ENCODE data around the gene CDRT15. TPM values are rescaled to one million over a fixed set of nuclear protein-coding genes. Genes with fewer than 3 reads are reported as not detected.

The CDRT15 gene
- total and polyA plus RNA-seq, 5 donors from 2014 or later: 0.49 TPM; not detected in 4

DNA sequence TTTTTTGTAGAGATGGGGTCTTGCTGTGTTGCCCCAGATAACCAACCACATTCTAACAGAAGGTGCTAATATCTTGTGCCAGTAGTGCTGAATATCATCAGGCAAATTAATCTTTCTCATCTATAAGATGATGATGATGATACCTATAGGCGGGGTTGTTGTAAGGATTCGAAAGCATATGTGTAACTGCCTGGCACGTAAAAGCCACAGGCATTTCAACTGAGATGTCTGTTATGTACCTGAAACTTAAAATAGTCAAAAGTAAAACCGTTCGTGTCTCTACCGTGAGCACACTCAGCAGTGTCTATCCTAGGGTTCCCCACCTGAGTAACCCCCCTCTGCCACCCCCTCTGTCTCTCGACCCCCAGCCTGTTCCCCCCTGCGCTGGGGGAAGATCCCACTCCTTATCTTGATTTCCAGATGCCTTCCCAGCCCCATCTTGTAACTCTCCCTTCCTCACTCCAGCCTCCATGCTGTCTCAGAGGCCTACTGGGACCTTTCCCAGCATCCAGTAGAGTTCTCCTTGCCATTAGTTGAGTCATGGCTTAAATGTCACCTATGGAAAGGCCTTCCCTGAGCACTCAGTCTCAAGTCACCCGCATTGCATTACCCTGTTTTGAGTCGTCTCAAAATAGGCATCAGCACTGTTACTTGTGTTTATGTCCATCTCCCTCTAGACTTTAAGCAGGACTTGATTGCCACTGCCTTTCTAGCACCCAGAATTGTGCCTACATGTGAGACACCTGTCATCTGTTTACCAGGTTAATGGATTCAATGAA is 34.1 kb downstream of the CDRT15 start:
- peaks cover 0 to 1% (median 0%) of the 10 kb centered on the region in 7 donors for H3K9me3 Mint-ChIP-seq
- no peaks in the 10 kb centered on the region for H3K27me3 Mint-ChIP-seq
- peaks cover 4% of the 10 kb centered on the region for H3K36me3 ChIP-seq (ENCODE audit: control insufficient read depth, insufficient read depth, low read length)
- ATAC-seq (ENCODE audit: low read depth in 2 of 2) (no peak), DNase-seq (peak in 2 of 3 donors; percentile 27 to 77)
- no peaks in the 10 kb centered on the region for H3K9me3 ChIP-seq (ENCODE audit: control insufficient read depth in 2 of 2, low read length in 2 of 2)
- no peaks in the 10 kb centered on the region for H3K27me3 ChIP-seq (ENCODE audit: control insufficient read depth, insufficient read depth, low read length)
- peaks cover 30 to 94% (median 82%) of the 10 kb centered on the region in 4 donors for H3K4me1 Mint-ChIP-seq
- peak overlapping the region; percentile 57 to 85 (median 77) for H3K4me3 Mint-ChIP-seq
- H3K36me3 Mint-ChIP-seq: peaks cover 10% of the 10 kb centered on the region
- peak overlapping the region; percentile 91 for H3K27ac ChIP-seq (ENCODE audit: insufficient read depth, low read length, poor library complexity, severe bottlenecking)
- H3K27ac Mint-ChIP-seq: peak overlapping the region; percentile 93 to 100 (median 96)
- H3K4me1 ChIP-seq (ENCODE audit: control insufficient read depth, insufficient read depth, low read length, poor library complexity, severe bottlenecking): peaks cover 94% of the 10 kb centered on the region
- peak overlapping the region; percentile 82 for H3K4me3 ChIP-seq (ENCODE audit: low read depth, low read length)

DNA sequence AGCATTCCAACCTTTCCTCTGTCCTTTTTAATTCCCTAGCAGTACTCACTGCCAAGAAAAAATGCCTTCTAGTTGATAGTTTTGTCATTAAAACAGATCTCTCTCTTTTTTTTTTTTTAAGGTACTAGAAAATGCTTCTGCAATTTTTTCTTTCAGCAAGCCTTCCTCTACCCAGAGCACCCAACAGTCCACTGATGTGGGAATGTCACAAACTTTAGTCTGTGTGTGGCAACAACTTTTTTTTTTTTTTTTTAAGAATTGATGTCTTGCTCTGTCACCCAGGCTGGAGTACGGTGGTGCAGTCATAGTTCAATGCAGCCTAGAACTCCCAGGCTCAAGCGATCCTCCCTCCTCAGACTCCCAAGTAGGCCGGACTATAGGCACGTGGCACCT is 34.7 kb downstream of the CDRT15 start:
- H3K9me3 Mint-ChIP-seq: peaks cover 0 to 1% (median 0%) of the 10 kb centered on the region in 7 donors
- peaks cover 33 to 96% (median 84%) of the 10 kb centered on the region in 4 donors for H3K4me1 Mint-ChIP-seq
- Histone ChIP-seq H3K27me3 (ENCODE audit: control insufficient read depth, insufficient read depth, low read length) (no peaks in the 10 kb centered on the region), H3K4me1 (ENCODE audit: control insufficient read depth, insufficient read depth, low read length, poor library complexity, severe bottlenecking) (peaks cover 99% of the 10 kb centered on the region), H3K27ac (ENCODE audit: insufficient read depth, low read length, poor library complexity, severe bottlenecking) (peak overlapping the region; percentile 91), H3K9me3 (ENCODE audit: control insufficient read depth in 2 of 2, low read length in 2 of 2) (no peaks in the 10 kb centered on the region), H3K4me3 (ENCODE audit: low read depth, low read length) (peak overlapping the region; percentile 82), H3K36me3 (ENCODE audit: control insufficient read depth, insufficient read depth, low read length) (no peaks in the 10 kb centered on the region)
- H3K4me3 Mint-ChIP-seq: peak overlapping the region; percentile 57 to 85 (median 77)
- H3K36me3 Mint-ChIP-seq: peaks cover 6% of the 10 kb centered on the region
- ATAC-seq (ENCODE audit: low read depth in 2 of 2) (no peak), DNase-seq (no peak)
- H3K27ac Mint-ChIP-seq: peak overlapping the region; percentile 93 to 100 (median 96)
- no peaks in the 10 kb centered on the region for H3K27me3 Mint-ChIP-seq

DNA sequence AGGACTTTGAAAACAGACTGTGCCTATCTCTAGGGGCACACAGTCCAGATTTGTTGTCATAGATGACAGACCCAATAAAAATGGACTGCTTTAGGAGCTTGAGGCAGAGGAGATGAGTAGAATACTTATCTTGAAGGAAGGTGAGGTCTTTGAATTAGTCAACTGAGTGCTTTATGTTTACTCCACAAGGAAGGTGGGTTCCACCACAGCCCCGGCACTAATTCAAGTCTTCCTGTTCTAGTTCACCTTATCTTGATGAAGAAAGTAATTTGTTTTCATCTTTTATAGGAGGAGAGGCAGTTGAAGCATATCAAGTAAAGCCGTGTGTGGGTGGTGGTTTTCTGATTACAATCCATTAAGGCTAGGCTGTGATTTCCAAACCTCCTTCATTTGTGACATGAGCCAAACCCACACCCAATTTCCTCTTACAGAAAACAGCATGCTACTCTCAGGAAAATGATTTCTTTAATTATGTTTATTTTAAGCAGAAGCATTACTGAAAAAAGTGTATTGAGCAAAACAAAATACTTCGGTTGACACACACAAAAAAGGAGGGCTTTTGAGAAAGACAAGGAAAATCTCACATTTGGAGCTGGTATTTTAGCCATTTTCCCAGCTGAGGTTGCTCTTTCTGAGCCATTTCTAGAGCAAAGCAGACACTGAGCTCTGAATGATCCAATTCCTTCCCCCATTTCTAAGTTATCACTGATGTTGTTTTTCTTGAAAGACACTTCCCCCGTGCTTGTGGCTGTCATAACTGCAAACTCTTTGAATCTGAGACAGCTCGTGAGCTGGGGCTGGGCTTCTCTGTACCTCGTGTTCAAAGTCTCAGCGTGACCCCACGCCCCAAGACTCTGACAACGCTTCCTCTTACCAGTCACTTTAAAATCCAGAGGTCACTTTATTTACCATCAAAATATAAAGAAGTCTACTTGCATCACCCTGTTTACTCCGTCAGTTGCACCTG is 35.4 kb downstream of the CDRT15 start:
- peak overlapping the region; percentile 82 for H3K4me3 ChIP-seq (ENCODE audit: low read depth, low read length)
- H3K4me3 Mint-ChIP-seq: peak overlapping the region; percentile 57 to 85 (median 77)
- H3K36me3 ChIP-seq (ENCODE audit: control insufficient read depth, insufficient read depth, low read length): no peaks in the 10 kb centered on the region
- H3K27me3 ChIP-seq (ENCODE audit: control insufficient read depth, insufficient read depth, low read length): no peaks in the 10 kb centered on the region
- peaks cover 6% of the 10 kb centered on the region for H3K36me3 Mint-ChIP-seq
- H3K4me1 ChIP-seq (ENCODE audit: control insufficient read depth, insufficient read depth, low read length, poor library complexity, severe bottlenecking): peaks cover 99% of the 10 kb centered on the region
- H3K27ac Mint-ChIP-seq: peak overlapping the region; percentile 93 to 100 (median 96)
- H3K27me3 Mint-ChIP-seq: no peaks in the 10 kb centered on the region
- ATAC-seq (ENCODE audit: low read depth in 2 of 2): peak; percentile 81 to 87
- DNase-seq: peak; percentile 58 to 96 (median 86)
- H3K27ac ChIP-seq (ENCODE audit: insufficient read depth, low read length, poor library complexity, severe bottlenecking): peak overlapping the region; percentile 91
- H3K4me1 Mint-ChIP-seq: peaks cover 33 to 98% (median 89%) of the 10 kb centered on the region in 4 donors
- H3K9me3 Mint-ChIP-seq: peaks cover 0 to 1% (median 0%) of the 10 kb centered on the region in 7 donors
- H3K9me3 ChIP-seq (ENCODE audit: control insufficient read depth in 2 of 2, low read length in 2 of 2): no peaks in the 10 kb centered on the region

DNA sequence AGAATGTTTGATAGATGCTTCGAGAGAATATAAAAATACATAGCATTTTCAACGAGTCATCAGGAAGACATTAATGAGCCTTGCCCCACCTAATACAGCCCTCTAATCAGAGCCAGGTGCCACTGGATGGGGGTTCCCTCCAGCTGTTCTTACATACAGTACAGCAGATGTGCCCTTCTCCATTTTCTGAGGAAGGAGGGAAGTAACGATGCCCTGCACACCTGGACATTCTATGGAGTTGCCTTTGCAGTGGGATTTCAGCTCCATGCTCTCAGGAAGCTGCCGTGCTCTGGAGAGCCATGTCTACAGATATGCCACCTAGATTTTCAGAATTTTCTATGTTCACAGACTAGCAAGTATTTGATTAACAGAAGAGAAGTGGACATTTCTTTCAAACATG is 36.3 kb downstream of the CDRT15 start:
- H3K4me1 Mint-ChIP-seq: peaks cover 29 to 98% (median 92%) of the 10 kb centered on the region in 4 donors
- peaks cover 99% of the 10 kb centered on the region for H3K4me1 ChIP-seq (ENCODE audit: control insufficient read depth, insufficient read depth, low read length, poor library complexity, severe bottlenecking)

DNA sequence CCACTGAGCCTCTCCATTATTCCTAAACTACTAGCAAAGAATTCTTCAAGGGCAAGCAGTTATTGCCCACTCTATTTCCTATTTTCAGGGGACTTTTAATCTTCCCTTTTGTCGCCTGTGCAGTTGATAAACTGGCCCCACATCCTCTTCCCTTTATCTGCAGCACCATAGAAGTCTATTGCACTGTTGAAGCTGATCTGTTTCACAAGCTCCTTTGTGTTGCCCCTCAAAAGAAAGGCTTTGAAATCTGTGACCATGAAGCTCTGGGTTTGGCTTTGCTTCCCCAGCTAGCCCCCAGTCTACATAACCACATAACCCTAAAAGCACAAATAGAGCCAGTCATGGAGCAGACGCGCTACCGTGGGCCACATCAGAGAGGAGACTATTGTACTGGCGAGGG is 37.1 kb downstream of the CDRT15 start:
- H3K27me3 ChIP-seq (ENCODE audit: control insufficient read depth, insufficient read depth, low read length): no peaks in the 10 kb centered on the region
- peaks cover 100% of the 10 kb centered on the region for H3K4me1 ChIP-seq (ENCODE audit: control insufficient read depth, insufficient read depth, low read length, poor library complexity, severe bottlenecking)
- H3K4me3 Mint-ChIP-seq: peak overlapping the region; percentile 59 to 81 (median 70)
- ATAC-seq (ENCODE audit: low read depth in 2 of 2) (no peak), DNase-seq (peak in 1 of 3 donors; percentile 36)
- H3K27me3 Mint-ChIP-seq: no peaks in the 10 kb centered on the region
- peak overlapping the region; percentile 91 for H3K27ac ChIP-seq (ENCODE audit: insufficient read depth, low read length, poor library complexity, severe bottlenecking)
- peaks cover 6% of the 10 kb centered on the region for H3K36me3 Mint-ChIP-seq
- no peaks in the 10 kb centered on the region for H3K9me3 ChIP-seq (ENCODE audit: control insufficient read depth in 2 of 2, low read length in 2 of 2)
- peaks cover 31 to 98% (median 88%) of the 10 kb centered on the region in 4 donors for H3K4me1 Mint-ChIP-seq
- H3K9me3 Mint-ChIP-seq: no peaks in the 10 kb centered on the region
- H3K36me3 ChIP-seq (ENCODE audit: control insufficient read depth, insufficient read depth, low read length): no peaks in the 10 kb centered on the region
- peak overlapping the region; percentile 93 to 100 (median 97) for H3K27ac Mint-ChIP-seq
- peak overlapping the region; percentile 82 for H3K4me3 ChIP-seq (ENCODE audit: low read depth, low read length)

More for the DNA sequence above, 36.3 kb downstream of the CDRT15 start:
- no peak for ATAC-seq (ENCODE audit: low read depth in 2 of 2)
- Mint-ChIP-seq H3K9me3 (no peaks in the 10 kb centered on the region), H3K27ac (peak overlapping the region; percentile 93 to 100 (median 96)), H3K36me3 (peaks cover 6% of the 10 kb centered on the region), H3K27me3 (no peaks in the 10 kb centered on the region), H3K4me3 (peak overlapping the region; percentile 45 to 78 (median 66))
- no peak for DNase-seq
- H3K36me3 ChIP-seq (ENCODE audit: control insufficient read depth, insufficient read depth, low read length): no peaks in the 10 kb centered on the region
- no peaks in the 10 kb centered on the region for H3K27me3 ChIP-seq (ENCODE audit: control insufficient read depth, insufficient read depth, low read length)
- no peaks in the 10 kb centered on the region for H3K9me3 ChIP-seq (ENCODE audit: control insufficient read depth in 2 of 2, low read length in 2 of 2)
- H3K4me3 ChIP-seq (ENCODE audit: low read depth, low read length): peak overlapping the region; percentile 82
- H3K27ac ChIP-seq (ENCODE audit: insufficient read depth, low read length, poor library complexity, severe bottlenecking): peak overlapping the region; percentile 91

DNA sequence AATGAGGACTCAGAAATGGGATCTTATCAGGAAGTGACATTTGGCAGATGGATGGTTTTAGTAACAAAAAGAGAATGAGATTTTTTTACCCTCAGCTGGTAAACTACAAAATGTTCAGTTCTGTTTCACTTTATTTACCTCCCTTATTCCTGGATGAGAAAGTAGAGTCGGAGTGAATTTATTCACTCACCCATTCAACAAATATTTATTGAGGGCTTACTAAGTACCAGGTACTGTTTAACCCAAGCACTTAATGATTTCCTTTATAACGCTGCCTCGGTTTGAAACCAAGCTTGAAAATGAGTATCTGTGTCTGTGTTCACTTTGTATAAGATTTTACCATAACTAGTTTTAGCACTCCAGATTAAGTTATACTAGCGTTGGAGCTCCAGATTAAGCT is 38.1 kb downstream of the CDRT15 start:
- ATAC-seq (ENCODE audit: low read depth in 2 of 2) (no peak), DNase-seq (no peak)
- Histone ChIP-seq H3K9me3 (ENCODE audit: control insufficient read depth in 2 of 2, low read length in 2 of 2) (no peaks in the 10 kb centered on the region), H3K4me1 (ENCODE audit: control insufficient read depth, insufficient read depth, low read length, poor library complexity, severe bottlenecking) (peaks cover 98% of the 10 kb centered on the region), H3K27ac (ENCODE audit: insufficient read depth, low read length, poor library complexity, severe bottlenecking) (peak overlapping the region; percentile 91), H3K4me3 (ENCODE audit: low read depth, low read length) (peak overlapping the region; percentile 82), H3K36me3 (ENCODE audit: control insufficient read depth, insufficient read depth, low read length) (no peaks in the 10 kb centered on the region), H3K27me3 (ENCODE audit: control insufficient read depth, insufficient read depth, low read length) (no peaks in the 10 kb centered on the region)
- H3K27ac Mint-ChIP-seq: peak overlapping the region; percentile 93 to 99 (median 97)
- H3K36me3 Mint-ChIP-seq: peaks cover 6% of the 10 kb centered on the region
- no peaks in the 10 kb centered on the region for H3K27me3 Mint-ChIP-seq
- peaks cover 27 to 93% (median 79%) of the 10 kb centered on the region in 4 donors for H3K4me1 Mint-ChIP-seq
- H3K4me3 Mint-ChIP-seq: peak overlapping the region; percentile 80 to 87 (median 82)
- H3K9me3 Mint-ChIP-seq: no peaks in the 10 kb centered on the region

DNA sequence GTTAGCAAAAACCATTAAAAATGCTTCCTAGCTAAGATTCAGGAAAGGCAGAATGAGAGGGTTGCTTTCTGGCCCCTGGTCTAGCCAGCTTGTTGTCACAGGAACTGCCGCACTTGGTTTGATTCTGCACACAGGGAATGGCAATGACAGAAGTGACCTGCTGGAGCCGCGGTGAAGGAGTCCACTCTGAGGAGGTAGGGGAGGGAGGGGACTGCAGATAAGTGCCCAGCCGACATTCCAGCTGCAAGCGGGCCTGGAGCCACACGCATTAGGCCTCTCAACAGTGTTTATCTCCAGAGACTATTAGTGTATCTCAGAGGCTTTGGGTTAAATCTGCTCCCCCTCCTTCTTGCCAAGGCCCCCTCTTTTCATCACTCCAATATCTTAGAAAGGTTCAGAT is 38.6 kb downstream of the CDRT15 start:
- Histone ChIP-seq H3K27me3 (ENCODE audit: control insufficient read depth, insufficient read depth, low read length) (no peaks in the 10 kb centered on the region), H3K36me3 (ENCODE audit: control insufficient read depth, insufficient read depth, low read length) (no peaks in the 10 kb centered on the region), H3K4me1 (ENCODE audit: control insufficient read depth, insufficient read depth, low read length, poor library complexity, severe bottlenecking) (peaks cover 92% of the 10 kb centered on the region), H3K9me3 (ENCODE audit: control insufficient read depth in 2 of 2, low read length in 2 of 2) (no peaks in the 10 kb centered on the region), H3K27ac (ENCODE audit: insufficient read depth, low read length, poor library complexity, severe bottlenecking) (peak overlapping the region; percentile 91), H3K4me3 (ENCODE audit: low read depth, low read length) (peak overlapping the region; percentile 82)
- ATAC-seq (ENCODE audit: low read depth in 2 of 2): no peak
- H3K27me3 Mint-ChIP-seq: no peaks in the 10 kb centered on the region
- H3K4me1 Mint-ChIP-seq: peaks cover 22 to 92% (median 77%) of the 10 kb centered on the region in 4 donors
- H3K36me3 Mint-ChIP-seq: peaks cover 6% of the 10 kb centered on the region
- peak overlapping the region in 3 of 4 donors; percentile 80 to 87 (median 81) for H3K4me3 Mint-ChIP-seq
- no peaks in the 10 kb centered on the region for H3K9me3 Mint-ChIP-seq
- DNase-seq: no peak
- peak overlapping the region; percentile 93 to 99 (median 97) for H3K27ac Mint-ChIP-seq
